GM18520 (cell line): ENCODE data around the gene SMTN.
"Not testable (repeated sequence)": the region's sequence is repeated elsewhere in the genome, so short reads cannot be mapped to it uniquely, and the experiment has no call there.

Experiments used
- ATAC-seq: cut with Tn5 transposase; IDR thresholded peaks from one replicate; pipeline ENCODE4 v1.9.1; 2021; ENCODE audit not compliant: unreplicated experiment

SMTN gene

DNA sequence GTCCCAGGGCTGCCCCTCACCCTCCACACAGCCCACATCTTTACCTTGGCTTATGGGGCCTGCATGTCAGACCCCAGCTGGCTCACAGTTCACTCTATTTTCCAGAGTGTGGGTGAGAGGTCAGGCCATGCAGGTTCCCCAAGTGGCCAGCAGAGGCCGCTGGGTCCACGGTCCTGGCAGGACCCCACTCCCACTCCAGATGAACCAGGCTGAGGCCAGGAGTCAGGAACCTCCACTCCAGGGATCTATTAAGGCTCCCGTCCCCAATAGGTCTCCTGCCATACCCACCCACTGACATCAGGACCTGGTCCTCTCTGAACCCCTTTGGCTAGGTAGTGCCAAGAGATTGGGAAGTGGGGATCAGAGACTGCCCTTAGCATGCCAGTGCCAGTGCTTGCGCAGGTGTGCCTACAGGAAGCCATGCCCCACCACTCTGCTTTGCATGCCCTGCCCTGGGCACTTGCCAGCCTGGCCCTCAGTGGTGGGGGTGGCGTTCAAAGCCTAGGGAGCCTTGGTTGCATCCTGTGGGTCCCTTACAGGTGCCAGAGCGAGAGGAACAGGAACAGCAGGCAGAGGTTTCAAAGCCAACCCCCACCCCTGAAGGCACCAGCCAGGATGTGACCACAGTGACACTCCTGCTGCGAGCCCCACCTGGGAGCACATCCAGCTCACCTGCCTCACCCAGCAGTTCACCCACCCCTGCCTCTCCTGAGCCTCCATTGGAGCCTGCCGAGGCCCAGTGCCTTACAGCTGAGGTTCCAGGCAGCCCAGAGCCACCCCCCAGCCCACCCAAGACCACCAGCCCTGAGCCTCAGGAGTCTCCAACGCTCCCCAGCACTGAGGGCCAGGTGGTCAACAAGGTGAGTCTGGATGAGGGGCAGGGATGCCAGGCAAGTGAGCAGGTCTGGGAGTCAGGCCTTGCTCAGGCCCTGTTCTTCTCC is 8.3 kb downstream of the SMTN start:
- no peak for ATAC-seq

DNA sequence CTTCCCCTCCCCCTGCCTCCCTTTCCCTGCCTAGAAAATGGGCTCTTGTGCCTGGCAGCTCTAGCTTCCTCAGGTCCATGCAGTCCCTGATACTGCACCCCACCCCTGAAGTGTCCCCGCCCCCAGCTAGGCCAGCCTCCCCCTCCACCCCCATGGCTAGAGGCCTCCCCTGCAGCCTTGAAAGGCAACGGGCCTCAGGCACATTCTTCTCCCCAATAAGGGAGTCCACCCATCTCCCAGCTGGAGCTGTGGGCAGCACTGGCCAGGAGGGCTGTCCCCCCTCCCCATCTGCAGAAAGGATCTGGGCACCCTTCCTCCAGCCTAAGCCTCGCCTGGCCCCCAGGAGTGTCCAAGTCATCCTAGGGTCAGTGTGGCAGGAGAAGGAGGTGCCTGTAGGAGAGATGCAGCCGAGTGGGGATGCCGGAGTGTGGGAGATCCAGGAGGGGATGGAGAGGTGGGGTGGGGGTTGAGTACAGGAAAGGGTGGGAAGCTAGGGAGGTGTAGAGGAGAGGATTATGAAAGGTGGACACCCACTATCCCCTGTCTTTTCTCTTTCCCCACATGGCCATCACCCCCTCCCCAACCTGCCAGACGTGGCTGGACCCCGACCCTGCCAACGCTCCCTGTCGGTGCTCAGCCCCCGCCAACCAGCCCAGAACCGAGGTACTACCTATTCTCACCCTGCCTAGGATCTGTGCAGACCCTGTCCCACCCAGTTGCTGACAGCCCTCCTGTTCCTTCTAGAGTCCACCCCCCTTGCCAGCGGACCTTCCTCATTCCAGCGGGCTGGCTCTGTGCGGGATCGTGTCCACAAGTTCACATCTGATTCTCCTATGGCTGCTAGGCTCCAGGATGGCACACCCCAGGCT is 9.3 kb downstream of the SMTN start:
- ATAC-seq, result no peak

DNA sequence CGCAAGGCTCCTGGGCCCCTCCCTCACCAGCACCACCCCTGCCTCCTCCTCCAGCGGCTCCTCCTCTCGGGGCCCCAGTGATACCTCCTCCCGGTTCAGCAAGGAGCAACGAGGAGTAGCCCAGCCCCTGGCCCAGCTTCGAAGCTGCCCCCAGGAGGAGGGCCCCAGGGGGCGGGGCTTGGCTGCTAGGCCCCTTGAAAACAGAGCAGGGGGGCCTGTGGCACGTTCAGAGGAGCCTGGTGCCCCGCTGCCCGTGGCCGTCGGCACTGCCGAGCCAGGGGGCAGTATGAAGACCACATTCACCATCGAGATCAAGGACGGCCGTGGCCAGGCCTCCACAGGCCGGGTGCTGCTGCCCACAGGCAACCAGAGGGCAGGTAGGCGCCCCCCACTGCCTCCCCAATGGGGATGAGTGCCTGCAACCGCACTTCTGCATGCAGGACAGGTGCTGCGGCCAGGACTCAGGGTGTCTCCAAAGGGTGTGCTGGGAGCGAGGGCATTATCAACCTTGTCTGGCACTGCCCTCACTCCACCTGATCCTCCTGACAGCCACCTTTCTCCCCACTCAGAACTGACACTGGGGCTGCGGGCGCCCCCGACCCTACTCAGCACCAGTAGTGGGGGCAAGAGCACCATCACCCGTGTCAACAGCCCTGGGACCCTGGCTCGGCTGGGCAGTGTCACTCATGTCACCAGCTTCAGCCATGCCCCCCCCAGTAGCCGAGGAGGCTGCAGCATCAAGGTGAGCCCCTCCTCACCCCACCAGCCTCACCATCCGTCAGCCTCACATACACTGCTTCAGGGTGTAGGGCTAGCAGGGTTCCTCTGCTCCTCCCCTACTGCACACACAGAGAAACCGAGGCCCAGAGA is 10.2 kb downstream of the SMTN start:
- no peak for ATAC-seq

DNA sequence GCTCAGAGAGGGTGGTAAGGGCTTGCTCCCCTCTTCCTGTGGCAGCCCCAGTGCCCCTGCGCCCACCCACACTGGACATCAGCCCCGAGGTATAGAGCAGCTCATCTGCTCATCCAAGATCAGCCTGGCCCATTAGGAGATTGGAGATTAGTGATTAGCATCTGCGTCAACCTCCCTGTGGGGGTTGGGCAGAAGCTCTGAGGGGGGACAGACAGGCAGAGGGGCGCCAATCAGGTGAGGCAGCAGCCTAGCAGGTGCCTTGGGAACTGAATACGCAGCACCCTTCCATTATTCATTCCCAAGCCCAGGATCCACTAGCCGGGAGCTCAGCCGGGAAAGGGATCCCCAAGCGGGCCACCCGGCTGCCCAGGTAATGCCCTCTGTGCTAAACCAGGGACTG is 11.0 kb downstream of the SMTN start:
- no peak for ATAC-seq

DNA sequence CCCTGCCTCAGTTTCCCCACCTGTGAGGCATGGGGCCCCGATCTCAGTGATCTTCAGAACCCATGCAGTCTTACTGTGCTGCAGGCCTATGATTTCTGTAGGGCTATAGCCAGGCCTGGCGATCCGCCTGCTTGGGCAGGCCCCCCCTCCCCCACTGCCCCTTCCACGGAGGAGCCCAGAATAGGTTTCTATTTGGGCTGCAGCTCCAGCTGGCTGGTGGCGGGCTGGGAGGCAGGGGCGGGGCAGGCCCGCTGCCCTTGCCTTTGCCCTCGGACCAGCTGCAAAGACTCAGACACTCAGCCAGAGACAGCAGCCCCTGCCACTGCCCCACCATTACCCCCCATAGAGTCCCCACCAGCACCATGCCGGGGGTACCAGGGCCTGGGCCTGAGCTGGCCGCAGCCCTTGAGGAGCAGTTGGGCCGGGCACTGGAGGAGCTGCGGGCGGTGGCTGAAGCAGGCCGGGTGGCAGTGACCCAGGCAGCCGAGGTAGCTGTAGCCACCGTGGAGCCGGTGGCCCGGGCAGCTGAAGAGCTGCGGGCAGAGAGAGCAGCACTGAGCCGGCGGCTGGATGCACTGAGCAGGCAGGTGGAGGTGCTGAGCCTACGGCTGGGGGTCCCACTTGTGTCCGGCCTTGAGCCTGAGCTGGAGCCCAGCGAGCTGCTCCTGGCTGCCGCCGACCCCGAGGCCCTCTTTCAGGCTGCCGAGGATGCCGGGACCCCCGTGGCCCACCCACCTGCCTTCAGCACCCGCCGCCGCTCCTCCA is 12.2 kb downstream of the SMTN start:
- no peak for ATAC-seq

DNA sequence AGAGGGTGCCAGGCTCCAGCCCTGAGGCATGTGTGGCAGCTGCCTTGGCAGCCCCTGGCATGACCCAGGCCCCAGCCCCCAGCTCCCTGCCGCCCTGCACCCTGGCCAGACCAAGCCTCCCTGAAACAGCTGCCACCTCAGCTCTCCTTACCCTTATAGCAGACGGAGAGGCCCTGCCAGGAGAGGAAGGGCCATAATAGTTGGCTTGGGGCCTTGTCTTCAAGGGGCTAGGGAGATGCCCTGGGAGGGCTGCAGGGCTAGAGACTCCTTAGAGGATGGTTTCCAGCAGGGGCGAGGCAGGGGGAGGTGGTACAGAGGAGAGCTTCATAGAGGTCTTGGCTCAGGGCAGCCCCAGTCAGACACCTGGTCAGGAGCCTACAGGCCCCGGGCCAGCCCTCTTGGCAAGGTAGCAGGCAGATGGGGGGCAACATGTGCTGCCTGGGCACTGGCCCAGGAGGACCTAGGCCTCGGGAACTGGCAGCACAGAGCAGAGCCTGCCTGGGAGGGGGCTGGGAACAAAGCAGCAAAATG is 13.0 kb downstream of the SMTN start:
- ATAC-seq, result no peak

DNA sequence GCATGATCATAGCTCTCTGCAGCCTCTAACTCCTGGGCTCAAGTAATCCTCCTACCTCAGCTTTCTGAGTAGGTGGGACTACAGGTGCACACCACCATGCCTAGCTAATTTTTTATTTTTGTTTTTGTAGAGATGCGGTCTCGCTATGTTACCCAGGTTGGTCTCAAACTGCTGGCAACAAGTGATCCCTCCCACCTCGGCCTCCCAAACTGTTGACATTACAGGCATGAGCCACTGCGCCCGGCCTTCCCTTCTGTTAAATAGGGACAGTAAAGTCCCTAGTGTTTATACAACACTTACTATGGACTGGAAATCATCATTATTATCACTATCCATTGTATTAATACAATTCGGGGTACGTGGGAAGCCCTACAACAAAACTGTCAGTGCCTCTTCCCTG is 13.6 kb downstream of the SMTN start:
- ATAC-seq, result no peak

DNA sequence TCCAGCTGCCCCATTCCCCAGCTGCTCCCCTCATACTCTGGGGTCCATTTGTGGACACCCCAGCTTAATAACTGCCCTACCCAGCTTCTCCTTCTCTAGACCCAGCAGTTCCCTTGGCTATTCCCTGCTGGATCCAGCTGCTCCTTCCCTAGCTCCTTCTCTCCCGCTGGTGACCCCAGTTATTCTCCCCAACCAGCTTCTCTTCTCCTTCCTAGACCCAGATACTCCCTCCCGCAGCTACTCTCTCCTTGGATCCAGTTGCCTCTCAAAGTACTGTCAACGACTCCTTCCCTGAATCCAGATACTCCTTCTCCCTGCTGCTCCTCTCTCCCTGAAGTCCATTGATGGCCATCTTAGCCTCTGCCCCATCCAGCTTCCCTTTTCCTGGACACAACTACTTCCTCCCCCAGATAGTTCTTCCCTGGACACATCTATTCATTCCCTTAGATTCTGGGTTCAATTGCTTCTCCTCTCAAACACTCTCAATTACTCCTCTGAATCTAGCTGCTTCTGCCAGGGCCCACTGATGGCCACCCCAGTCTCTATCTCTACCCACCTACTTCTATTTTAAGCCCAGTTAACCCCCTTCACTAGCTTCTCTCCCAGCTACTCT is 14.6 kb downstream of the SMTN start:
- no peak for ATAC-seq

DNA sequence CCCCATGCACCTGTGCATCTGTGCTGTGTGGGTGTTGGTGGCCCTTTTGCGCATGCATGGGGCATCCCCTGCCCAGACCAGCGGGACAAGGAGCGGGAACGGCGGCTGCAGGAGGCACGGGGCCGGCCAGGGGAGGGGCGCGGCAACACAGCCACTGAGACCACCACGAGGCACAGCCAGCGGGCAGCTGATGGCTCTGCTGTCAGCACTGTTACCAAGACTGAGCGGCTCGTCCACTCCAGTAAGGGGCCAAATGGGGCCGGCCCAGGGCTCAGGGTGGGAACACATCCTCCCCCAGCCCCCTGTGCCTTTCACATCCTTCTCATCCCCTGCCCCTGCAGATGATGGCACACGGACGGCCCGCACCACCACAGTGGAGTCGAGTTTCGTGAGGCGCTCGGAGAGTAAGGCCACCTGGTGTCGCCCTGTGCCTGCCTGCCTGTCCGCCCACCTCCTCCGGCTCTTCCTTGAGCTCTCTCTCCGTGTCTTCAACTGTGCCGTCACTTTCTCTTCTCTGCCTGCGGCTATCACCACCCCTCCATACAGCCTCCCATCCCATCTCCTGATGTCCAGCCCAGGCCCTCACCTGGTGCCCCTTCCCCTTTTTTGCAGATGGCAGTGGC is 15.7 kb downstream of the SMTN start:
- ATAC-seq, result no peak

DNA sequence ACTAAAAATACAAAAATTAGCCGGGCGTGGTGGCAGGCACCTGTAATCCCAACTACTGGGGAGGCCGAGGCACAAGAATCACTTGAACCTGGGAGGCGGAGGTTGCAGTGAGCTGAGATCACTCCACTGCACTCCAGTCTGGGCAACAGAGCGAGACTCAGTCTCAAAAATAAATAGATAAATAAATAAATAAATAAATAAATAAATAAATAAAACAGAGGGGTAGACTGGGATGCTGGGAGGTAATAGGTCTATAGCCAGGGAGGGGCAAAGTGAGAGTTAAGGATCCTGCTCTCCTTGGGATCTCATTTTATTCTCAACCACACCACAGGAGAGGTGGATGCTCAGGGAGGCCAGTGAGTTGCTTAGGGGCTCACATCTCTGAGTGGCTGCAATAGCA is 16.4 kb downstream of the SMTN start:
- not testable (repeated sequence) for ATAC-seq

DNA sequence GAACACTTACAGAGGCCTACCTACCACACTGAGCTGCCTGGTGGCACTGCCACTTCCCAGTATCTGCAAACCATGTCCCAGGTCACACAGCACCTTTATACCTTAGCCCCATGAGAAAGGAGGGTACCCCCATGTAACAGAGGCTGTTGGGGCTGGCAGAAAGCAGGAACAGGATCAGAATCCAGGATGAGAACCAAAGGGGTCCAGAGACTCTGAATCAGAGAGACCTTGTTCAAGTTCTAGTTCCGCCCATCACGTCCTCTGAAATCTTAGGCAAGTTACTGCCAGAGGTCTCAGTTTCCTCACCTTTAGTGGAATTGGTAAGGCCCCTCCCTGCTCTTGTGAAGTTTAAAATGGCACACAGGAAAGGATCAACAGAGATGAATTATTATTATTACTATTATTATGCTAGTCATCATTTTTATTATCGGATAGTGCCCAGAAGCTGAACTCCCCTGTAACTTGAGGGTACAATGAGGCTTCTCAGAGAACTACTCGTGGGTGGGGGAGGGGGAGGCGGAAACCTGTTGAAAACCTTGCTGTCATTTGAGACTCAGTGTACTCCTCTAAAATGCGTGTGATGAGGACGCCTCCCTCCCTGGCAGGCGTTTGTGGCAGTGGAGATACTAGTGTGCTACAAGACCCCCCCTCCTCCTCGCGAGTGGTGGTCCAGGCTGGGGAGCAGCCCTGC is 17.0 kb downstream of the SMTN start:
- ATAC-seq, result no peak

DNA sequence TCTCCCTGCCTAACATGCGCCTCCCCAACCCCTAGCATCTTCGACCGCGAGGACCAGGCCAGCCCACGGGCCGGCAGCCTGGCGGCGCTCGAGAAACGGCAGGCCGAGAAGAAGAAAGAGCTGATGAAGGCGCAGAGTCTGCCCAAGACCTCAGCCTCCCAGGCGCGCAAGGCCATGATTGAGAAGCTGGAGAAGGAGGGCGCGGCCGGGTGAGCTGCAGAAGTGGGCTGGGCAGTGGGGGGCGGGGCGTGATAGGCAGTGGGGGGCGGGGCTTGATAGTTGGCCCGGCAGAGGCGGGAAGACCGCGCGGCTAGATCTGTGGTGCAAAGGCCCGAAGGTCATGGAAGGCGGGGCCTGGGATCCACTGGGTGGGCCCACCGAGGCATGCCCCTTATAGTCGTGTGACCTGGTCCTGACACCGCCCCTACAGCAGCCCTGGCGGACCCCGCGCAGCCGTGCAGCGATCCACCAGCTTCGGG is 17.6 kb downstream of the SMTN start:
- no peak for ATAC-seq

DNA sequence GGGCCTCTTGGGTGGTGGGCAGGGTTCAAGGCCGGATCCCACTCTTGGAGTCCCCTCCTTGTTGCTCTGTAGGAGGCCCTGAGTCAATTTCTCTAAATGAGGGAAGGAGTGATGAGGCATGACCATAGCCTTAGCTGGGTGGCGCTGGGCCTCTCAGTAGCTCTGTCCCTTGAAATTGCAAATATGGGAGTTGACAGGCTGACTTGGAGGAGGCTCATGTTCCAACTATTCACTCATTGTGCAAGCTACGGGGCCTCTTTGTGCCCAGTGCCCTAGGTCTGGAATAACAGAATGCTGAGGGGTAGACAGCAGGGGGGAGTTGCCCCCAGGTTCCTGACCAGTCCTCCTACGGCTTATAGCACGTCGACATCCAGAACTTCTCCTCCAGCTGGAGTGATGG is 18.3 kb downstream of the SMTN start:
- no peak for ATAC-seq

DNA sequence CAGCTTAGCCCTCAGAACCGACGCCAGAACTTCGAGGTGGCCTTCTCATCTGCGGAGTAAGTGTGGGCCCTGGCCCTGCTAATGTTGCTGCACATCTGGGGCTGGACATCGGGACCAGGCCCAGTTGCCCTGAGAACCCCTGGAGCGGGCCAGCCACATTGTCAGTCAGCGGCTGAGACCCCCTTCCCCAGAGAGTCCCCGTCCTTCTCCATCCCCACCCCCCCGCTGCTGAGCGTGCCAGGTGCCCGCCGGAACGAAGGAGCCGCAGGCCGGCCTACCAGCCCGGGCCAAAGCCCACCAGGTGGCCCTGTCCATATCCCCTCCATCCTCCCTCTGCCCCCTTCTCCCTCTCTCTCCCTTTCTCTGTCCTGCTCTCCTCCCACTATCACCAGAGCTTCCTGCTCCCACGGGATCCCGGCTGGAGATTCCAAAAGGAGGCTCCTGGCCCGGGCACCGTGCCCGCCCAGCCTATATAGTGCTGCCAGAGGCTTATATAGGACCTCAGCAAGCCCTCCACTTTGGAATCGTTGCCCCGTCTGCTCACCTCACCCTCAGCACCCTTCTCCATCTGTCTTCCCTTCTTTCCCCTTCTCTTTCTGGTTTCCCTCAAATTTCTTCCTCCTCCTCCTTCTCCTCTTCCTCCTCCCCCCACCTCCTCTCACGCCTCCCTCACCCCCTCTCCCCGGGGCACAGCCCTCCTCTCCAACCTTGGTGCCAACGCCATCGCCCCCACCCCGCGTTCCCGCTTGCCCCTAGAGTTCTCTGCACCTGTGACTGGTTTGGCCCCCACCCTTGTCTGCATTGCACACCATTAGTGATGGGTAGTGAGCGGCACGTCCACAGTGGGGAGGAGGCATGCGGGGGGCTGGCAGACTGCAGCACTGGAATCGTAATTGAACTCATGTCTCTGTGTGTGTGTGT is 19.0 kb downstream of the SMTN start:
- ATAC-seq, result no peak

DNA sequence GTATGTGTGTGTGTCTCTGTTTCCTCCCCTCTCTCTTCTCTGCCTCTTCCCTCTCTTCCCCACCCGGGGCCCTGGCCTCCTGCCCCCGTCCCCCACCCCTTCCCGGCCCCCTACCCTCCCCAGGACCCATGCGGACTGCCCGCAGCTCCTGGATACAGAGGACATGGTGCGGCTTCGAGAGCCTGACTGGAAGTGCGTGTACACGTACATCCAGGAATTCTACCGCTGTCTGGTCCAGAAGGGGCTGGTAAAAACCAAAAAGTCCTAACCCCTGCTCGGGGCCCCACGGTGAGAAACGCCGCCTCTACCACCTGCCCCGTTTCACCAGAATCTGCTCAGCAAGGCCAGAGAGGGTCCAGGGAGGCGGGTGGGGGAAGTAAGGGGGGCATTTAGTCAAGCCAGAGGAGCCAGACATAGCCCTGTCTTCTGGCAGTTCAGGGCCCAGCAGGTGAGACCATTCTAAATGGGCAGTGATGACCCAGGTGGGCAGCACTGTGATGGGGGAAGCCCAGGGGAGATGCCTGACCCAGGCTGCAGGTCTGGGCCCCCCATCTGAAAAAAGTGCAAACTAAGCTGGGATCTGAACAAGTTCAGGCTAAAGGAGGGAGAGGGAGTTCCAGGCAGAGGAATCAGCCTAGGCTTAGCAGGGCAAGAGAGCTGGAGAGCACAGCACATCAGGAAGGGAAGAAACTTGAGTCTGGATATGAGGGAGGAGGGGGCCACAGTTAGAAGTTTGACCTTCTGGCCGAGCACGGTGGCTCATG is 19.8 kb downstream of the SMTN start:
- ATAC-seq, result no peak

DNA sequence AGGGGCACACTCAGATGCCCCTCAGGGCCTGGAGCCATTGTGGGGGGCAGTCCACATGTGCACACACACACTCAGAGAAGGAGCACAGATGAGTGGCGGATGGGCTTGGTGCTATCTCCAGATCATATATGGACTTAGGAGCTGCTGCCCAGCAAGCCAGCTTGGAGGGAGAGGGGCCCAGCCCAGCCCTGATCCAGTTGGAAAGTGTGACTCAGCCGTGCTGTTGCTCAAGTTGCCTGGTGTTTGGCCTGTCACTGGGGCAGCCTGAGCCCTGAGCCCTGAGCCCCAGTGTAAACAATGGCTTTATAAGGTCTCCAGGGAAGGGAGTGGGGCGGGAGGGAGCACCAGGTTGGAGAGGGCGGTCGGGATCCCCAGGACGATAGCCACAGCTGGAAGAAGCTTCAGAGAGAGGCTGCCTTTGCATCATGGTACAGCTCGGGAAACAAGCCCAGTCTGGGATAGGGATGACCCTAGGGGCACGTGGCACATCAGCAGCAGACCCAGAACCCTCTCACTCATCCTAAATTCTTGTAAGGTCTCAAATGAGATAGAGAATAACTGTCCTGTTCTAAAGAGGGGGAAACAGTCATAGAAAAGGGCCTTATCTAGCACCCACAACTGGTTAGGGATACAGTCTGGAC is 21.4 kb downstream of the SMTN start:
- no peak for ATAC-seq
